H4 (cell line): ENCODE results near the gene TIMM29. TPM values are rescaled to one million over a fixed set of nuclear protein-coding genes. Genes with fewer than 3 reads are reported as not detected.
"Not testable (repeated sequence)": the region's sequence is repeated elsewhere in the genome, so short reads cannot be mapped to it uniquely, and the experiment has no call there.

Experiments used
- DNase-seq: peaks from one replicate; pipeline ENCODE4 v3.0.0-alpha.2; 2015; ENCODE audit warnings: low spot score
- total RNA-seq: library from RNA; depleted of rRNA; stranded (reverse); fragments of >200 nt; shearing (Covaris generic); gene quantifications from 2 replicates; pipeline ENCODE4 v1.2.3, GENCODE V29; 2014

The TIMM29 gene
- total RNA-seq, 1 experiment from 2014 or later: 11.2 TPM

- not testable (repeated sequence) for DNase-seq
These were observed 14.8 kb downstream of the TIMM29 start for GRCh38 chr19:10943412-10943811.

GRCh38 chr19:10945264-10945663, 16.7 kb downstream of the TIMM29 start:
- no peak for DNase-seq

GRCh38 chr19:10946958-10947657, 18.5 kb downstream of the TIMM29 start:
- DNase-seq: peak; percentile 45

GRCh38 chr19:10952809-10953208, 24.2 kb downstream of the TIMM29 start:
- DNase-seq: no peak

GRCh38 chr19:10959277-10959968, 30.8 kb downstream of the TIMM29 start:
- not testable (repeated sequence) for DNase-seq

- DNase-seq: peak; percentile 93
These were observed 31.9 kb downstream of the TIMM29 start, which contains the start of gene SMARCA4 for GRCh38 chr19:10960314-10961072. SMARCA4 (plus strand) TSS chr19:10961030; CDS start chr19:10984152, 23,122 bp downstream.

- DNase-seq: no peak
These were observed 32.7 kb downstream of the TIMM29 start for GRCh38 chr19:10961073-10961860.

GRCh38 chr19:10962863-10963262, 34.3 kb downstream of the TIMM29 start:
- no peak for DNase-seq

- DNase-seq: no peak
These were observed 35.3 kb downstream of the TIMM29 start for GRCh38 chr19:10963865-10964264.

- no peak for DNase-seq
These were observed 36.3 kb downstream of the TIMM29 start for GRCh38 chr19:10964903-10965302.

- DNase-seq: no peak
These were observed 36.8 kb downstream of the TIMM29 start for GRCh38 chr19:10965398-10965797.

GRCh38 chr19:10966809-10967208, 38.2 kb downstream of the TIMM29 start:
- no peak for DNase-seq

- no peak for DNase-seq
These were observed 40.0 kb downstream of the TIMM29 start for GRCh38 chr19:10968527-10969135.

- no peak for DNase-seq
These were observed 42.6 kb downstream of the TIMM29 start for GRCh38 chr19:10971107-10971726.

- no peak for DNase-seq
These were observed 46.9 kb downstream of the TIMM29 start for GRCh38 chr19:10975374-10976130.

- no peak for DNase-seq
These were observed 47.7 kb downstream of the TIMM29 start for GRCh38 chr19:10976131-10976892.

GRCh38 chr19:10977742-10978092, 49.1 kb downstream of the TIMM29 start:
- no peak for DNase-seq
